ENCODE data around the gene MAGEF1. TPM values are rescaled to one million over a fixed set of nuclear protein-coding genes. Genes with fewer than 3 reads are reported as not detected.
A peak's percentile ranks its signal among the peaks of the same experiment; 100 is the strongest.

MAGEF1 gene
- total and polyA plus RNA-seq, 2 of the 8 experiments (the other 6 are each of a cell fraction or from before 2014, with no cell fraction given) = 26.5 to 56.7 TPM

DNA sequence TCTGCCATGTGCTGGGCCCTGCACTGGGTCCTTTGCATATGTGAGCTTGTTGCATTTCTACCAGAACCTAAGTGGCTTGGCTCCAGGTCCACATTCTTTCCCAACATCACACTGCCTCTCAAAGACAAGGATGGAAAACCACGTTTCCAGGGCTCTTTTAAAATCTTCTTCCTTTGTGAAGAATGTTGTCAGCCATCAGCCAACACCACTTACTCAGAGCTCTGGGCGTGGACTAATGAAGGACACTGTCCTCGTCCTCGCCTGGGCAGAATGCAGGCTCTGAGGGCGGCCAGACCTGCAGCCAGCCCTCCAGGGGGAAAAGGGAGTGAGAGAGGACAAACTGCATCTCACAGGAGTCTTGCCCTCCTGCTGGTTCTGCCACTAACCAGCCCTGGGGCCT lies 49.7 kb downstream of the MAGEF1 start:
- Histone ChIP-seq H3K18ac (ENCODE audit: extremely low read depth, low read length) (0 out of 2 replicates have a peak overlapping the region, but pooled peaks have one; percentile 51), H3K27ac (ENCODE audit: low read depth, low read length) (no peak overlapping the region), H3K79me2 (ENCODE audit: control insufficient read depth in 1 of 2, insufficient read depth in 2 of 2, low read length in 2 of 2) (no peaks in the 10 kb centered on the region), H3K9me3 (ENCODE audit: insufficient read depth in 2 of 2, low read depth in 1 of 2, low read length in 1 of 2) (no peaks in the 10 kb centered on the region), H3K36me3 (ENCODE audit: control insufficient read depth in 2 of 4, insufficient read depth in 4 of 4, low read length in 3 of 4) (no peaks in the 10 kb centered on the region), H2BK12ac (ENCODE audit: low read depth, low read length) (no peak overlapping the region), H2AK5ac (ENCODE audit: low read depth, low read length) (0 out of 2 replicates have a peak overlapping the region, but pooled peaks have one; percentile 82), H3K4me3 (ENCODE audit: extremely low read depth in 1 of 4, insufficient read depth in 2 of 4, low read depth in 3 of 4, low read length in 4 of 4) (no peak overlapping the region), H3K56ac (replicated peaks; ENCODE audit: insufficient read length, low read depth, low read length) (no peak overlapping the region), H2BK15ac (ENCODE audit: low read length) (no peak overlapping the region), H2BK20ac (ENCODE audit: low read length) (no peak overlapping the region), H3K4me2 (ENCODE audit: insufficient read depth in 1 of 2, low read depth in 2 of 2, low read length in 2 of 2) (no peak overlapping the region; a peak in 1 of 4 replicates), H3K27me3 (replicated peaks in 1 of 4; ENCODE audit: control insufficient read depth in 3 of 4, extremely low read depth in 1 of 4, insufficient read depth in 3 of 4, low read length in 3 of 4) (no peaks in the 10 kb centered on the region; a peak in 1 of 7 replicates), H3K79me1 (ENCODE audit: low read depth, low read length) (no peaks in the 10 kb centered on the region), H3K9ac (replicated peaks in 1 of 4; ENCODE audit: extremely low read depth in 1 of 4, low read depth in 3 of 4, low read length in 3 of 4) (no peak overlapping the region), H2BK120ac (replicated peaks; ENCODE audit: low read depth, low read length) (no peak overlapping the region), H3K23me2 (ENCODE audit: low read depth, low read length) (no peaks in the 10 kb centered on the region; the same call in 1 of the 2 replicates), H4K20me1 (replicated peaks in 1 of 2; ENCODE audit: control insufficient read depth in 1 of 2, insufficient read depth in 2 of 2, low read length in 2 of 2) (no peaks in the 10 kb centered on the region), H4K5ac (ENCODE audit: insufficient read length, low read depth, low read length) (no peak overlapping the region), H4K8ac (ENCODE audit: extremely low read depth, insufficient read depth, low read length) (no peak overlapping the region), H3K4ac (replicated peaks; ENCODE audit: insufficient read length, low read depth, low read length) (no peak overlapping the region), H2AFZ (ENCODE audit: low read length) (no peak overlapping the region), H3K4me1 (replicated peaks in 1 of 4; ENCODE audit: control insufficient read depth in 3 of 4, insufficient read depth in 4 of 4, low read length in 3 of 4) (peaks cover 5 to 40% (median 23%) of the 10 kb centered on the region in 4 experiments), H2BK5ac (ENCODE audit: low read depth, low read length) (no peak overlapping the region), H3K14ac (ENCODE audit: insufficient read length) (no peak overlapping the region), H4K91ac (replicated peaks; ENCODE audit: insufficient read length, low read length) (no peak overlapping the region), H3K23ac (ENCODE audit: insufficient read length) (no peak overlapping the region)
- TF ChIP-seq SIN3A (conservative IDR thresholded peaks at IDR 0.05 in 1 of 2, IDR thresholded peaks at IDR 0.05 in 1 of 2; ENCODE audit: low read depth in 1 of 2, low read length in 2 of 2) (no peak), SP4 (IDR thresholded peaks at IDR 0.05; ENCODE audit: low read length) (no peak), EGR1 (IDR thresholded peaks at IDR 0.05; ENCODE audit: borderline replicate concordance, low read depth, low read length) (no peak)
- WGBS, 2 experiments (ENCODE audit: extremely low coverage in 1 of 2, insufficient coverage in 1 of 2, insufficient read length in 1 of 2, insufficient replicate concordance in 2 of 2, low coverage in 1 of 2, low lambda C conversion rate in 2 of 2, missing lambda C conversion rate in 1 of 2) = 65% methylated on average over 5 of the region's 5 CpGs; no CpG with 5 or more reads in 1 of the 2 experiments
- FAIRE-seq (no peak), DNase-seq (ENCODE audit: low read depth in 1 of 2, low spot score in 2 of 2) (no peak)
- CTCF ChIA-PET (ENCODE audit: partially characterized antibody) = interaction anchor here (0.8 to 5.5 kb wide), 9 partner anchors 10 to 146 kb away, joined by 3 to 33 read pairs (median 4); partner anchors contain the start of gene EPHB3
- POLR2A ChIA-PET (ENCODE audit: partially characterized antibody) = interaction anchor here (0.8 to 1.6 kb wide), 3 partner anchors 11 to 49 kb away, joined by 3 to 4 read pairs (median 4); no protein-coding TSS in a partner anchor
